Dedifferentiated amniotic fluid mesenchymal stem cell (primary cell): ENCODE results near the gene FKBP9.
A peak's percentile ranks its signal among the peaks of the same experiment; 100 is the strongest.
"Not testable (repeated sequence)": the region's sequence is repeated elsewhere in the genome, so short reads cannot be mapped to it uniquely, and the experiment has no call there.

ENCODE experiments used
- DNase-seq: peaks from one replicate; pipeline ENCODE4 v3.0.0-alpha.2; 2016; ENCODE audit errors: extremely low spot score

Gene FKBP9

GRCh38 chr7:32948202-32948601 is 9.0 kb upstream of the FKBP9 start:
- DNase-seq = no peak

- DNase-seq = no peak
Observed at GRCh38 chr7:32952876-32953275, 4.4 kb upstream of the FKBP9 start.

GRCh38 chr7:32958046-32959025 is 1.1 kb downstream of the FKBP9 start:
- no peak for DNase-seq

GRCh38 chr7:32963880-32964301 is 6.7 kb downstream of the FKBP9 start:
- DNase-seq = not testable (repeated sequence)

- DNase-seq = not testable (repeated sequence)
Observed at GRCh38 chr7:32964461-32965159, 7.4 kb downstream of the FKBP9 start.

- not testable (repeated sequence) for DNase-seq
Observed at GRCh38 chr7:32966489-32967267, 9.4 kb downstream of the FKBP9 start.

- DNase-seq = not testable (repeated sequence)
Observed at GRCh38 chr7:32967268-32967582, 10.0 kb downstream of the FKBP9 start.

GRCh38 chr7:32971967-32972366 is 14.7 kb downstream of the FKBP9 start:
- not testable (repeated sequence) for DNase-seq

- DNase-seq = not testable (repeated sequence)
Observed at GRCh38 chr7:32977159-32977558, 19.9 kb downstream of the FKBP9 start.

- peak; percentile 84 for DNase-seq
Observed at GRCh38 chr7:32979246-32979645, 22.0 kb downstream of the FKBP9 start.

- DNase-seq = not testable (repeated sequence)
Observed at GRCh38 chr7:32979902-32980301, 22.7 kb downstream of the FKBP9 start.

GRCh38 chr7:32988148-32988547 is 30.9 kb downstream of the FKBP9 start:
- not testable (repeated sequence) for DNase-seq

- peak; percentile 71 for DNase-seq
Observed at GRCh38 chr7:32991068-32991585, 33.9 kb downstream of the FKBP9 start.

GRCh38 chr7:32991975-32992700 is 34.9 kb downstream of the FKBP9 start:
- DNase-seq = not testable (repeated sequence)

GRCh38 chr7:32992750-32993149 is 35.5 kb downstream of the FKBP9 start:
- not testable (repeated sequence) for DNase-seq

GRCh38 chr7:32997956-32998355 is 40.7 kb downstream of the FKBP9 start:
- not testable (repeated sequence) for DNase-seq

- peak; percentile 45 for DNase-seq
Observed at GRCh38 chr7:32998361-32999171, 41.3 kb downstream of the FKBP9 start.

- not testable (repeated sequence) for DNase-seq
Observed at GRCh38 chr7:32999380-32999779, 42.1 kb downstream of the FKBP9 start.

GRCh38 chr7:33003111-33003510 is 45.9 kb downstream of the FKBP9 start:
- not testable (repeated sequence) for DNase-seq

- DNase-seq = not testable (repeated sequence)
Observed at GRCh38 chr7:33004104-33004616, 46.9 kb downstream of the FKBP9 start.
